GM12864 (cell line): Measurements from ENCODE around the gene BTNL2.
"Not testable (repeated sequence)": the region's sequence is repeated elsewhere in the genome, so short reads cannot be mapped to it uniquely, and the experiment has no call there.

Source experiments
- DNase-seq: peaks from one replicate; pipeline ENCODE4 v3.0.0-alpha.2; 2011; ENCODE audit warnings: low read depth
- H3K4me3 ChIP-seq: 2 replicates; pipeline ENCODE4 v1.5.1; 2011; ENCODE audit warnings: mild to moderate bottlenecking, low read depth, low read length, control low read depth
- CTCF ChIP-seq: IDR thresholded peaks from 2 replicates; pipeline ENCODE4 v1.5.1; 2011; ENCODE audit warnings: low read depth, mild to moderate bottlenecking, moderate library complexity, low read length, control low read depth, inconsistent platforms; ENCODE audit errors: missing control alignments

The BTNL2 gene

GRCh38 chr6:32442243-32442667, 35.3 kb upstream of the BTNL2 start:
- no peak for DNase-seq
- no peak for TF ChIP-seq CTCF

GRCh38 chr6:32439602-32440214, 32.7 kb upstream of the BTNL2 start, which contains the start of gene HLA-DRA:
Gene HLA-DRA, plus strand, starts transcription at chr6:32439887. Its CDS starts 64 bp downstream, at chr6:32439951.
- H3K4me3 ChIP-seq, result peak within 1 kb of the TSS; percentile 83
- peak; percentile 89 for DNase-seq
- no peak for TF ChIP-seq CTCF

More at GRCh38 chr6:32442243-32442667, 35.3 kb upstream of the BTNL2 start:
- peak overlapping the region; percentile 83 for H3K4me3 ChIP-seq

GRCh38 chr6:32439139-32439538, 32.2 kb upstream of the BTNL2 start:
- no peak for DNase-seq
- TF ChIP-seq CTCF, result no peak
- H3K4me3 ChIP-seq, result peak overlapping the region; percentile 17

GRCh38 chr6:32436995-32437836, 30.2 kb upstream of the BTNL2 start:
- no peak overlapping the region for H3K4me3 ChIP-seq
- peak; percentile 92 for DNase-seq
- TF ChIP-seq CTCF, result no peak

- H3K4me3 ChIP-seq, result no peak overlapping the region
- TF ChIP-seq CTCF, result no peak
Measured at GRCh38 chr6:32436186-32436585, 29.2 kb upstream of the BTNL2 start.

GRCh38 chr6:32433950-32434349, 27.0 kb upstream of the BTNL2 start:
- DNase-seq, H3K4me3 ChIP-seq: not testable (repeated sequence)

More at GRCh38 chr6:32436186-32436585, 29.2 kb upstream of the BTNL2 start:
- no peak for DNase-seq

GRCh38 chr6:32432050-32432450, 25.1 kb upstream of the BTNL2 start:
- H3K4me3 ChIP-seq, result no peak overlapping the region
- DNase-seq, result peak; percentile 22
- TF ChIP-seq CTCF, result peak; percentile 23
